ENCODE results near the gene CRACR2B.

CRACR2B gene

GRCh38 chr11:829176-829846 lies 1.6 kb downstream of the CRACR2B start:
- ChIA-PET POLR2A (interaction anchor here (0.6 to 15.0 kb wide), 3 partner anchors 13 to 46 kb away, joined by 5 to 202 read pairs (median 70); partner anchors contain the start of genes PNPLA2, POLR2L and TSPAN4), CTCF (interaction anchor here (0.8 to 1.3 kb wide), 2 partner anchors 18 to 222 kb away, joined by 3 to 5 read pairs; no protein-coding TSS in a partner anchor)
- Histone ChIP-seq H3K36me3 (ENCODE audit: control insufficient read depth in 2 of 2, insufficient read depth in 1 of 2, low read length in 2 of 2) (peaks cover 0 to 19% of the 10 kb centered on the region in 2 experiments; a peak in 1 of 3 replicates), H3K4me1 (ENCODE audit: control insufficient read depth, insufficient read depth, low read length) (no peaks in the 10 kb centered on the region; the same call in 1 of the 2 replicates), H3K9me3 (ENCODE audit: control insufficient read depth, insufficient read depth, low read depth, low read length) (no peaks in the 10 kb centered on the region), H3K4me3 (ENCODE audit: low read depth, low read length) (no peak overlapping the region), H3K27ac (ENCODE audit: extremely low read depth, low read depth, low read length) (no peak overlapping the region)
- TF ChIP-seq ZSCAN16 (tag by site-specific recombination; IDR thresholded peaks at IDR 0.05), result no peak
- no peak for TF ChIP-seq ZNF776 (tag by site-specific recombination; IDR thresholded peaks at IDR 0.05; ENCODE audit: borderline replicate concordance)
- no peak for TF ChIP-seq YY2 (tag by site-specific recombination; IDR thresholded peaks at IDR 0.05)
- no peak for TF ChIP-seq ZNF169 (tag by site-specific recombination; IDR thresholded peaks at IDR 0.05)
- TF ChIP-seq RBAK (tag by site-specific recombination; IDR thresholded peaks at IDR 0.05), result no peak
- peak; percentile 12; the same call in 1 of the 2 replicates for TF ChIP-seq SP2 (tag by site-specific recombination; IDR thresholded peaks at IDR 0.05)
- TF ChIP-seq ZSCAN4 (tag by site-specific recombination; IDR thresholded peaks at IDR 0.05), result no peak

GRCh38 chr11:829847-830294 lies 2.2 kb downstream of the CRACR2B start:
- CTCF ChIA-PET, result interaction anchor here (0.8 kb wide), 1 partner anchor 19 kb away, joined by 3 read pairs; no protein-coding TSS in a partner anchor
- Histone ChIP-seq H3K9me3 (ENCODE audit: control insufficient read depth, insufficient read depth, low read depth, low read length) (no peaks in the 10 kb centered on the region), H3K36me3 (ENCODE audit: control insufficient read depth in 2 of 2, insufficient read depth in 1 of 2, low read length in 2 of 2) (peaks cover 0 to 19% of the 10 kb centered on the region in 2 experiments; a peak in 1 of 3 replicates), H3K4me3 (ENCODE audit: low read depth, low read length) (peak overlapping the region; percentile 9; the same call in 1 of the 2 replicates), H3K4me1 (ENCODE audit: control insufficient read depth, insufficient read depth, low read length) (no peaks in the 10 kb centered on the region; the same call in 1 of the 2 replicates), H3K27ac (ENCODE audit: extremely low read depth, low read depth, low read length) (no peak overlapping the region)
- TF ChIP-seq ZNF114 (tag by site-specific recombination; IDR thresholded peaks at IDR 0.05) (no peak), ZNF324 (tag by site-specific recombination; IDR thresholded peaks at IDR 0.05) (no peak), ZNF274 (IDR thresholded peaks at IDR 0.05; ENCODE audit: low read length) (no peak), ZNF274 (tag by site-specific recombination; IDR thresholded peaks at IDR 0.05; ENCODE audit: borderline replicate concordance) (no peak), ZNF843 (tag by site-specific recombination; IDR thresholded peaks at IDR 0.05) (no peak), ZNF146 (tag by site-specific recombination; IDR thresholded peaks at IDR 0.05) (no peak), ZNF280D (tag by site-specific recombination; IDR thresholded peaks at IDR 0.05) (no peak)
- POLR2A ChIA-PET, result interaction anchor here (0.6 to 15.0 kb wide), 4 partner anchors 12 to 46 kb away, joined by 4 to 202 read pairs (median 38); partner anchors contain the start of genes PNPLA2, POLR2L and TSPAN4

- ChIA-PET POLR2A (interaction anchor here (0.7 to 15.0 kb wide), 6 partner anchors 8 to 27 kb away, joined by 3 to 202 read pairs (median 4); partner anchors contain the start of genes PNPLA2, POLR2L and TSPAN4), CTCF (no interaction called here)
- Histone ChIP-seq H3K36me3 (ENCODE audit: control insufficient read depth in 2 of 2, insufficient read depth in 1 of 2, low read length in 2 of 2) (peaks cover 0 to 17% of the 10 kb centered on the region in 2 experiments; a peak in 1 of 3 replicates), H3K4me1 (ENCODE audit: control insufficient read depth, insufficient read depth, low read length) (no peaks in the 10 kb centered on the region; the same call in 1 of the 2 replicates), H3K27ac (ENCODE audit: extremely low read depth, low read depth, low read length) (no peak overlapping the region), H3K4me3 (ENCODE audit: low read depth, low read length) (no peak overlapping the region), H3K9me3 (ENCODE audit: control insufficient read depth, insufficient read depth, low read depth, low read length) (no peaks in the 10 kb centered on the region)
- TF ChIP-seq ZNF335 (tag by site-specific recombination; conservative IDR thresholded peaks at IDR 0.05), result no peak
- TF ChIP-seq ZNF2 (tag by site-specific recombination; IDR thresholded peaks at IDR 0.05), result no peak
- TF ChIP-seq SP2 (tag by site-specific recombination; IDR thresholded peaks at IDR 0.05), result 0 out of 2 replicates have a peak, but pooled peaks have one; percentile 12
- TF ChIP-seq SETDB1 (IDR thresholded peaks at IDR 0.05; ENCODE audit: insufficient read length, low read length), result no peak
- TF ChIP-seq ZNF830 (tag by site-specific recombination; IDR thresholded peaks at IDR 0.05; ENCODE audit: low read depth), result no peak
- no peak for TF ChIP-seq GLI4 (tag by site-specific recombination; IDR thresholded peaks at IDR 0.05)
- no peak for TF ChIP-seq ZSCAN23 (tag by site-specific recombination; IDR thresholded peaks at IDR 0.05)
- TF ChIP-seq ZNF18 (tag by site-specific recombination; IDR thresholded peaks at IDR 0.05), result no peak
Observed at GRCh38 chr11:830295-831117, 2.8 kb downstream of the CRACR2B start.

All from HEK293 (cell line).